ENCODE results near the gene EFNA5.

GRCh38 chr5:107458322-107458721, 212.4 kb downstream of the EFNA5 start:
- TF ChIP-seq POLR2A (IDR thresholded peaks at IDR 0.05; ENCODE audit: low read length) (no peak), GATA1 (IDR thresholded peaks at IDR 0.05; ENCODE audit: low read depth, low read length) (no peak)

Measured in erythroblast (primary cell).